PC-9 (cell line): ENCODE results near the gene DGLUCY.

Source experiments
- CTCF ChIP-seq: fragments of 200-600 bp; sonication (generic); conservative IDR thresholded peaks from 2 replicates; pipeline ENCODE4 v1.6.1; 2017; ENCODE audit warnings: mixed run types, antibody characterized with exemption, mild to moderate bottlenecking, moderate library complexity
- EZH2 ChIP-seq: fragments of 200-600 bp; sonication (generic); IDR thresholded peaks from 2 replicates; pipeline ENCODE4 v1.8.0; 2017; ENCODE audit warnings: antibody characterized with exemption, low read depth

- TF ChIP-seq EZH2 (no peak), CTCF (no peak)
Observed at GRCh38 chr14:91242635-91243034, 128.8 kb downstream of the DGLUCY start.
